HG02938 (cell line): ENCODE data around the gene SMURF1.

Source experiments
- ATAC-seq: cut with Tn5 transposase; IDR thresholded peaks from one replicate; pipeline ENCODE4 v1.9.1; 2021; ENCODE audit warnings: mild to moderate bottlenecking, moderate library complexity; ENCODE audit not compliant: unreplicated experiment

SMURF1 gene

DNA sequence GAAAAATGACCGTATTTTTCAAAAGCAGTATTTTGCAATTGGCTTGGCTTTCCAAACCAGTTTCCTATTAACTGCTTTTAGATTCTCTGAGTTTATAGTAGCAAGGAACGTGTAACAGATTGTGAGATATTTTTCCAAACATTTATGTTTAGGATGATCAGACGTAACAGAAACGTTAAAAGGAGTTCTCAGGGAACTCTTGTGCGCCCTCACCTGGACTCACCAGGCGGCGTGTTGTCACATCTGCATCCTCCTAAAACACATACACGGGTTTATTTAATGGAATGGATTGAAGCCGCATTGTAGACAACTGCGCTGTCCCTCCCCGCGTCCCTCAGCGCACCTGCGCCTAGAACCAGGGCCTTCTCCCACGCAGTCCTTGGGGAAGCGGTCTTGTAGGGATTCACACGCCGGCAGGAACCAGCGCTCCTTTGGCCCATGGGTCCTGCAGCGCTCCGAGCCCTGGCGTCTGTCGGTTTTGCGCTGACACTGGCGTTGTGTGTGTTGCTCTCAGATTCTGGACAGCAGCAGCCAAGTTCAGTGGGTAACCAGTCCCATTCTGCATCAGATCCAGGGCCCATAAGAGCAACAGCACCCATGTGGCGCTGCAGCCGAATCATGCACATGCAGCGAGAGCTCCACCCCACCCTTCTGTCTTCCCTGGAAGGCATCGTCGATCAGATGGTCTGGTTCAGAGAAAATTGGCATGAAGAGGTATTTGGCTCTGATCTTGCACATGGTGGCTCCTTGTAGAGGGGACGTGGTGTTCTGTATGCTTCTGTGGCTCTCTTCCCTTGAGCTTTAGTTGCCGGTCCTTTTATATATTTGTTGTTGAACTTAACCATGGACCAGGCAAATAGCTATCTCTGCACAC is 150.6 kb downstream of the SMURF1 start:
- ATAC-seq, result no peak

DNA sequence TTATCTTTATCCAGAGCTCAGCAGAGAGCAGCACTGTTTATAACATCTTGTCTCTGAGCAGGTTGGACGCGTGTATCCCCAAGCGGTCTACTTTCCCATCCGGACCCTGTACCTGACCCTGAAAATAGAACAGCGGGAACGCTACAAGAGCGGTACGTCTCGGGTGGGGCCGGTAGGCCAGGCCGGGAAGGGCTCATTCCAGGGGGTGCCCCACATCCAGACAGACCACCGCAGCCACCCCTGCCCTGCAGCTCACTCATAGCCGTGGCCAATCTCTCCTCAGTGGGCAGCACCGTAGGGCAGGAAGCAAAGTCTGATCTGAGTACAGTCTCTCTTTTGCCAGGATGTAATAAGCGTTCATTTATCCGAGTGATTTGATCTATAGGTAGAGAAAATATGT is 151.8 kb downstream of the SMURF1 start:
- no peak for ATAC-seq

DNA sequence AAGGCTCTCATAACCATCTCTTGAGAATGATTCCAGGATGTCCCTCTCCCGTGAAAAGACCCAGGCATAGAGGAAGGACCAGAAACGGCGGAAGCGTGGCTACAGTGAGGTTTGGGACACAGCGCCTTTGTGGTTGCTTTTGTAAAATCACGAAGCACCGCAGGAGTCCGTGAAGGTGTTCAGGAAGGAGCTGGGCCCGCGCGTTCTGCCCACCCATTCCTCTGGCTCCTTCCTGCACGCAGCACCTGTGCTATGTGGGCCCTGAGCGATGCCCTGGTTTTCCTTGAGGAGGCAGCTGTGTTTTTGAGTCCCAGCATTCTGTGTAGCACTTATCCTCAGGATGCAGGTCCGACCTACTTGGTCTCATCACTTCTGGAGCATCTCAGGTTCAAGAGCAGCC is 152.8 kb downstream of the SMURF1 start:
- no peak for ATAC-seq

GRCh38 chr7:98990356-98990755 is 153.6 kb downstream of the SMURF1 start:
- no peak for ATAC-seq

GRCh38 chr7:98988641-98989040 is 155.3 kb downstream of the SMURF1 start:
- ATAC-seq, result no peak

GRCh38 chr7:98985945-98986344 is 158.0 kb downstream of the SMURF1 start:
- no peak for ATAC-seq

GRCh38 chr7:98985406-98985805 is 158.5 kb downstream of the SMURF1 start:
- no peak for ATAC-seq

GRCh38 chr7:98984126-98984525 is 159.8 kb downstream of the SMURF1 start:
- ATAC-seq, result no peak

DNA sequence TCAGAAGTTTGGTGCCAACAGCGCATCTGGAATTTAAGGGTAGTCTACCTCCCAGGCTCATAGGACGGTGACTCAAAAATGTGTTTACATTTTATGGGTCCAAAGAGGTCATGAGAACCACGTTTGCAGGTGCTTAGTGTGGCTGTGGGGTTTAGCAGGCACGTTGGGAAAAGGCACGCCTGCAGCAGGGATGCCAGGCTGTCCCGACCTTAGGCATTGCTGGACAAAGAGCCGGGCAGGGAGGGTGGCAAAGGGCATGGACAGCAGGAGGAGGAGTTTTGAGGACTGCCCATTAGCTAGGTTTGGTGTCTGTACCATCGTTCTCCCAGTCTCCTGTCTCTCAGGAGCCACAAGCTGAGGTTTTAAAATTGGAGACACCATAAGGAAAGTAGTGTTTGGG is 161.2 kb downstream of the SMURF1 start:
- ATAC-seq, result no peak

DNA sequence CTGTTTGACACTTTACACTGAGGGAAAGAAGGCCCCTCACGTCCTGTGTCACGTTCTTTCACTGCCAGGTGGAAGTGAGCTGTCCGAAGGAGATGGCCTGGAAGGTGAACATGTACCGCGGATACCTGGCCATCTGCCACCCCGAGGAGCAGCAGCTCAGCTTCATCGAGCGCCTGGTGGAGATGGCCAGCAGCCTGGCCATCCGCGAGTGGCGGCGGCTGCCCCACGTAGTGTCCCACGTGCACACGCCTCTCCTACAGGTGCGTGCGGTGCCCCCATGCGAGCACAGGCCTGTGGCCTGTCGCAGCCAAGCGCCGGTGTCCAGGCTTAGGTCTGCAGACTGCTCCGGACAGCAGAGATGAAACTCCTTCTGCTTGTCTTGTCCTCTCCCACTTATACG is 162.2 kb downstream of the SMURF1 start:
- no peak for ATAC-seq

DNA sequence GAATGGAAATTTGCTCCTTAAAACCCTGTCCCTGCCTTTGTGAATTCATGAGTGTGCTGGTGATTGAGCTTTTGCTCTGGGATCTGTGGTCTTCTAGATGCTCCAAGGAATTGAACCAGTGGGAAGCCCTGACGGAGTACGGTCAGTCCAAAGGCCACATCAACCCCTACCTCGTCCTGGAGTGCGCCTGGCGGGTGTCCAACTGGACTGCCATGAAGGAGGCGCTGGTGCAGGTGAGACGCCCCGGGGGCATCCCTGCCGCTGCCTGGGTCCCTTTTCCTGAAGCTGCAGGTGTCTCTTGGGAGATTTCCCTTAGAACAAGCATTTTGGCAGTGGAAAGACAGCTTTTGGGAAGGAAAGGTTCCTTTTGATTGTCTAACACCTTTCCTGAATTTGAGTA is 165.2 kb downstream of the SMURF1 start:
- no peak for ATAC-seq
